Measurements from ENCODE around the gene GOT1. TPM values are rescaled to one million over a fixed set of nuclear protein-coding genes. Genes with fewer than 3 reads are reported as not detected.

Gene GOT1
- total RNA-seq, 1 donor from 2014 or later = 38.9 TPM

GRCh38 chr10:99358101-99358500, 72.3 kb downstream of the GOT1 start:
- TF ChIP-seq CTCF (IDR thresholded peaks at IDR 0.05) = no peak
- no peak overlapping the region for H3K27ac Mint-ChIP-seq (ENCODE audit: unreplicated experiment)
- no peaks in the 10 kb centered on the region for H3K4me1 Mint-ChIP-seq (ENCODE audit: low read depth)
- DNase-seq (ENCODE audit: low spot score) = no peak
- H3K9me3 Mint-ChIP-seq (ENCODE audit: low read depth) = no peaks in the 10 kb centered on the region
- H3K27me3 Mint-ChIP-seq (ENCODE audit: low read depth) = peaks cover 34% of the 10 kb centered on the region
- H3K36me3 Mint-ChIP-seq (ENCODE audit: low read depth) = no peaks in the 10 kb centered on the region
- H3K4me3 Mint-ChIP-seq (ENCODE audit: unreplicated experiment) = no peak overlapping the region

DNA sequence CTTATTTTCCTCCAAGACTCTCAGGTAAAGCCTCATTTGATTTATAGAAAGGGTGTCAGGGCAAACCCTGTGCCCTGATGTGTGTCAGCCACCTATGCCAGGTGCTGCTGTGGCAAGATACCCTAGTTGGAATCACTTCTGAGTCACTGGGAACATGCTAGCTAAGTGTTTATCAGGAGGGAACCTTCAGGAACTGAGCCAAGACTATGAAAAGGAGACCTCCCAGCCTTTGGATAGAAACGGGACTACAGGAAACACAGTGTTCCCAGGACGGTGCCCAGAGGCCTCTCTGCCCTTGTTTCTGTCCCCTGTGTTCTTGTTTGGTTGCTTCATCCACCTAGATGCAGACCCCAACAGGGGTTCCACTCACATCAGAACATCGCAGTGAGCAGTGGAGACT, 72.7 kb downstream of the GOT1 start:
- peaks cover 35% of the 10 kb centered on the region for H3K27me3 Mint-ChIP-seq (ENCODE audit: low read depth)
- no peaks in the 10 kb centered on the region for H3K9me3 Mint-ChIP-seq (ENCODE audit: low read depth)
- TF ChIP-seq CTCF (IDR thresholded peaks at IDR 0.05) = no peak
- no peaks in the 10 kb centered on the region for H3K36me3 Mint-ChIP-seq (ENCODE audit: low read depth)
- no peak for DNase-seq (ENCODE audit: low spot score)
- no peak overlapping the region for H3K4me3 Mint-ChIP-seq (ENCODE audit: unreplicated experiment)
- no peak overlapping the region for H3K27ac Mint-ChIP-seq (ENCODE audit: unreplicated experiment)
- no peaks in the 10 kb centered on the region for H3K4me1 Mint-ChIP-seq (ENCODE audit: low read depth)

DNA sequence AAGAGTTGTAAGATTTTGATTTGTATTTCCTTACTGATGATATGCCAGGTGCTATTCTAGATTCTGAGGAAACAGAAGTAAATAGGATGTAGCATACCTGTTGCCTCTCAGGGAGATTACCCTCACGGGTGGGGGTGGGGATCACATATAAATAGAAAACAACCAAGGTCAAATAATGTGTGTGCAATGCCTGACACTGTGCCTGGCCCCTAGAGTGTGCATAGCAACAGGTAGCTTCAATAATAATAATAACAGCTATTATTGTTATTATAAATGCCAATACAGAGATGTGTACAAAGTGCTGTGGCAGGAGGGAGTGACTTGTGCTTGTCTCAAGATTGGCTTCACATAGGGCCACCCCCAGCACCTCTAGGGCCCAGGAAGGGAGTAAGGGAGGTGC, 77.2 kb downstream of the GOT1 start:
- Mint-ChIP-seq H3K4me1 (ENCODE audit: low read depth) (no peaks in the 10 kb centered on the region), H3K27me3 (ENCODE audit: low read depth) (peaks cover 37% of the 10 kb centered on the region), H3K9me3 (ENCODE audit: low read depth) (no peaks in the 10 kb centered on the region)

GRCh38 chr10:99347672-99348071, 82.8 kb downstream of the GOT1 start:
- peaks cover 11% of the 10 kb centered on the region for H3K27me3 Mint-ChIP-seq (ENCODE audit: low read depth)
- H3K36me3 Mint-ChIP-seq (ENCODE audit: low read depth) = no peaks in the 10 kb centered on the region
- no peaks in the 10 kb centered on the region for H3K4me1 Mint-ChIP-seq (ENCODE audit: low read depth)
- H3K4me3 Mint-ChIP-seq (ENCODE audit: unreplicated experiment) = no peak overlapping the region
- no peak overlapping the region for H3K27ac Mint-ChIP-seq (ENCODE audit: unreplicated experiment)
- H3K9me3 Mint-ChIP-seq (ENCODE audit: low read depth) = no peaks in the 10 kb centered on the region
- no peak for DNase-seq (ENCODE audit: low spot score)
- no peak for TF ChIP-seq CTCF (IDR thresholded peaks at IDR 0.05)

More for the DNA sequence above, 77.2 kb downstream of the GOT1 start:
- H3K36me3 Mint-ChIP-seq (ENCODE audit: low read depth) = no peaks in the 10 kb centered on the region
- H3K27ac Mint-ChIP-seq (ENCODE audit: unreplicated experiment) = no peak overlapping the region
- DNase-seq (ENCODE audit: low spot score) = no peak
- H3K4me3 Mint-ChIP-seq (ENCODE audit: unreplicated experiment) = no peak overlapping the region
- no peak for TF ChIP-seq CTCF (IDR thresholded peaks at IDR 0.05)

Other genes with a start within 250 kb of the GOT1 start
- gene HPSE2, start 194.8 kb downstream of the GOT1 start, total RNA-seq = not detected in 3 replicates
- gene CNNM1, start 101.3 kb downstream of the GOT1 start, total RNA-seq = 0.20 to 0.36 TPM (median 0.21 TPM) in 3 replicates
- not detected in 3 replicates for gene NKX2-3, start 102.3 kb upstream of the GOT1 start, total RNA-seq
- 26.4 to 46.7 TPM (median 31.9 TPM) in 3 replicates for gene SLC25A28, start 189.8 kb upstream of the GOT1 start, total RNA-seq
- gene ENTPD7, start 228.9 kb upstream of the GOT1 start, total RNA-seq = 28.8 to 32.3 TPM (median 29.5 TPM) in 3 replicates